Measurements from ENCODE around the gene HLA-B. TPM values are rescaled to one million over a fixed set of nuclear protein-coding genes. Genes with fewer than 3 reads are reported as not detected.
"Not testable (repeated sequence)": the region's sequence is repeated elsewhere in the genome, so short reads cannot be mapped to it uniquely, and the experiment has no call there.

Gene HLA-B
- total RNA-seq, result 149 to 216 TPM (median 206 TPM) in 3 replicates
- long read RNA-seq, transcript HLA-B-249 (8 exons, 1,547 nt), result major isoform, 92 of 123 reads
- long read RNA-seq, partial matches to known transcripts, result 25 of 123 reads
- long read RNA-seq, other reads (novel, unspliced or antisense), result 5 of 123 reads

- peaks cover 15% of the 10 kb centered on the region for H3K36me3 Mint-ChIP-seq (ENCODE audit: low read depth)
Observed at GRCh38 chr6:31356946-31357466, at the start of gene HLA-B. TSS of gene HLA-B (minus strand) at chr6:31357179. CDS start at chr6:31357158, 21 bp downstream.

GRCh38 chr6:31405996-31406395 is 49.0 kb upstream of the HLA-B start:
- no peaks in the 10 kb centered on the region for H3K27me3 Mint-ChIP-seq (ENCODE audit: low read depth)
- no peak for TF ChIP-seq CTCF (IDR thresholded peaks at IDR 0.05)

More at GRCh38 chr6:31356946-31357466, at the start of gene HLA-B:
- no peak for DNase-seq (ENCODE audit: low spot score)
- TF ChIP-seq CTCF (IDR thresholded peaks at IDR 0.05), result no peak
- Mint-ChIP-seq H3K27ac (ENCODE audit: unreplicated experiment) (peak within 1 kb of the TSS; percentile 84), H3K9me3 (ENCODE audit: low read depth) (peaks cover 8% of the 10 kb centered on the region), H3K4me1 (ENCODE audit: low read depth) (peaks cover 15% of the 10 kb centered on the region), H3K4me3 (ENCODE audit: unreplicated experiment) (peak within 1 kb of the TSS; percentile 81), H3K27me3 (ENCODE audit: low read depth) (peaks cover 48% of the 10 kb centered on the region)

GRCh38 chr6:31404061-31404364 is 47.0 kb upstream of the HLA-B start:
- DNase-seq (ENCODE audit: low spot score); H3K9me3 Mint-ChIP-seq (ENCODE audit: low read depth); H3K27me3 Mint-ChIP-seq (ENCODE audit: low read depth); H3K36me3 Mint-ChIP-seq (ENCODE audit: low read depth): not testable (repeated sequence)
- Mint-ChIP-seq H3K4me3 (ENCODE audit: unreplicated experiment) (peak overlapping the region; percentile 100), H3K4me1 (ENCODE audit: low read depth) (peaks cover 73% of the 10 kb centered on the region), H3K27ac (ENCODE audit: unreplicated experiment) (peak overlapping the region; percentile 91)

More at GRCh38 chr6:31405996-31406395, 49.0 kb upstream of the HLA-B start:
- Mint-ChIP-seq H3K4me3 (ENCODE audit: unreplicated experiment) (no peak overlapping the region), H3K36me3 (ENCODE audit: low read depth) (peaks cover 7% of the 10 kb centered on the region), H3K4me1 (ENCODE audit: low read depth) (peaks cover 75% of the 10 kb centered on the region), H3K27ac (ENCODE audit: unreplicated experiment) (no peak overlapping the region), H3K9me3 (ENCODE audit: low read depth) (peaks cover 3% of the 10 kb centered on the region)
- DNase-seq (ENCODE audit: low spot score), result no peak

GRCh38 chr6:31403283-31404060 is 46.5 kb upstream of the HLA-B start, which contains the start of gene MICA:
TSS of gene MICA (plus strand) at chr6:31403595. CDS start at chr6:31403633, 38 bp downstream.
- peak within 1 kb of the TSS; percentile 100 for H3K4me3 Mint-ChIP-seq (ENCODE audit: unreplicated experiment)
- peaks cover 2% of the 10 kb centered on the region for H3K36me3 Mint-ChIP-seq (ENCODE audit: low read depth)
- peak within 1 kb of the TSS; percentile 91 for H3K27ac Mint-ChIP-seq (ENCODE audit: unreplicated experiment)
- DNase-seq (ENCODE audit: low spot score), result no peak
- no peaks in the 10 kb centered on the region for H3K27me3 Mint-ChIP-seq (ENCODE audit: low read depth)
- peaks cover 3% of the 10 kb centered on the region for H3K9me3 Mint-ChIP-seq (ENCODE audit: low read depth)
- H3K4me1 Mint-ChIP-seq (ENCODE audit: low read depth), result peaks cover 74% of the 10 kb centered on the region
- peak; percentile 49 for TF ChIP-seq CTCF (IDR thresholded peaks at IDR 0.05)

GRCh38 chr6:31402324-31403282 is 45.6 kb upstream of the HLA-B start:
- Mint-ChIP-seq H3K27ac (ENCODE audit: unreplicated experiment) (peak overlapping the region; percentile 91), H3K4me1 (ENCODE audit: low read depth) (peaks cover 70% of the 10 kb centered on the region), H3K4me3 (ENCODE audit: unreplicated experiment) (peak overlapping the region; percentile 100), H3K9me3 (ENCODE audit: low read depth) (peaks cover 3% of the 10 kb centered on the region), H3K27me3 (ENCODE audit: low read depth) (no peaks in the 10 kb centered on the region), H3K36me3 (ENCODE audit: low read depth) (peaks cover 2% of the 10 kb centered on the region)
- no peak for TF ChIP-seq CTCF (IDR thresholded peaks at IDR 0.05)
- DNase-seq (ENCODE audit: low spot score), result no peak
